AG20443 (cell line): ENCODE measurements around the gene UGT1A8.

ENCODE experiments used
- DNase-seq: peaks from one replicate; pipeline ENCODE4 v3.0.0; 2012; ENCODE audit warnings: low spot score, mixed read lengths

UGT1A8 gene

GRCh38 chr2:233801357-233802131 is 184.1 kb downstream of the UGT1A8 start:
- DNase-seq, result no peak

- DNase-seq, result no peak
These were observed 184.8 kb downstream of the UGT1A8 start for GRCh38 chr2:233802132-233802815.

- DNase-seq, result no peak
These were observed 186.0 kb downstream of the UGT1A8 start for GRCh38 chr2:233803292-233803911.

GRCh38 chr2:233803994-233804393 is 186.6 kb downstream of the UGT1A8 start:
- no peak for DNase-seq

- no peak for DNase-seq
These were observed 189.9 kb downstream of the UGT1A8 start for GRCh38 chr2:233807215-233807865.

- DNase-seq, result no peak
These were observed 190.8 kb downstream of the UGT1A8 start for GRCh38 chr2:233807966-233808935.

GRCh38 chr2:233810385-233810784 is 193.0 kb downstream of the UGT1A8 start:
- DNase-seq, result no peak

- DNase-seq, result no peak
These were observed 193.7 kb downstream of the UGT1A8 start for GRCh38 chr2:233811087-233811486.

- DNase-seq, result no peak
These were observed 194.3 kb downstream of the UGT1A8 start for GRCh38 chr2:233811732-233812131.

GRCh38 chr2:233813236-233814055 is 196.0 kb downstream of the UGT1A8 start:
- no peak for DNase-seq

- DNase-seq, result no peak
These were observed 196.8 kb downstream of the UGT1A8 start for GRCh38 chr2:233814056-233814835.

GRCh38 chr2:233815861-233816260 is 198.4 kb downstream of the UGT1A8 start:
- DNase-seq, result no peak

GRCh38 chr2:233816334-233816733 is 198.9 kb downstream of the UGT1A8 start:
- DNase-seq, result no peak

- no peak for DNase-seq
These were observed 199.3 kb downstream of the UGT1A8 start for GRCh38 chr2:233816771-233817170.

GRCh38 chr2:233817361-233817911 is 200.0 kb downstream of the UGT1A8 start:
- DNase-seq, result peak; percentile 52

- DNase-seq, result no peak
These were observed 200.7 kb downstream of the UGT1A8 start for GRCh38 chr2:233817995-233818638.

- no peak for DNase-seq
These were observed 201.5 kb downstream of the UGT1A8 start for GRCh38 chr2:233818639-233819621.
